Effector memory CD4-positive, alpha-beta T cell (primary cell): Measurements from ENCODE around the gene CHST11.

Source experiments
- DNase-seq, 3 donors: peaks; one replicate each; pipeline ENCODE4 v3.0.0-alpha.2; 2020
- H3K27ac ChIP-seq: 2 replicates; pipeline ENCODE4 v1.7.0; 2013; ENCODE audit warnings: mild to moderate bottlenecking, low read length, moderate library complexity; ENCODE audit not compliant: insufficient read depth, poor library complexity, severe bottlenecking
- H3K27me3 ChIP-seq: replicated peaks from 2 replicates; pipeline ENCODE4 v1.7.0; 2013; ENCODE audit warnings: mild to moderate bottlenecking, low read length; ENCODE audit not compliant: insufficient read depth, control insufficient read depth, poor library complexity, severe bottlenecking
- H3K36me3 ChIP-seq: 2 replicates; pipeline ENCODE4 v1.7.0; 2013; ENCODE audit warnings: mild to moderate bottlenecking, low read length, moderate library complexity; ENCODE audit not compliant: control insufficient read depth, insufficient read depth
- H3K4me1 ChIP-seq: 2 replicates; pipeline ENCODE4 v1.7.0; 2013; ENCODE audit warnings: low read length, mild to moderate bottlenecking; ENCODE audit not compliant: control insufficient read depth, insufficient read depth, poor library complexity, severe bottlenecking
- H3K4me3 ChIP-seq: 2 replicates; pipeline ENCODE4 v1.7.0; 2013; ENCODE audit warnings: low read length, low read depth, mild to moderate bottlenecking; ENCODE audit not compliant: insufficient read depth, poor library complexity, severe bottlenecking
- H3K9me3 ChIP-seq: 2 replicates; pipeline ENCODE4 v1.7.0; 2013; ENCODE audit warnings: mild to moderate bottlenecking, low read length, moderate library complexity; ENCODE audit not compliant: control insufficient read depth

CHST11 gene

DNA sequence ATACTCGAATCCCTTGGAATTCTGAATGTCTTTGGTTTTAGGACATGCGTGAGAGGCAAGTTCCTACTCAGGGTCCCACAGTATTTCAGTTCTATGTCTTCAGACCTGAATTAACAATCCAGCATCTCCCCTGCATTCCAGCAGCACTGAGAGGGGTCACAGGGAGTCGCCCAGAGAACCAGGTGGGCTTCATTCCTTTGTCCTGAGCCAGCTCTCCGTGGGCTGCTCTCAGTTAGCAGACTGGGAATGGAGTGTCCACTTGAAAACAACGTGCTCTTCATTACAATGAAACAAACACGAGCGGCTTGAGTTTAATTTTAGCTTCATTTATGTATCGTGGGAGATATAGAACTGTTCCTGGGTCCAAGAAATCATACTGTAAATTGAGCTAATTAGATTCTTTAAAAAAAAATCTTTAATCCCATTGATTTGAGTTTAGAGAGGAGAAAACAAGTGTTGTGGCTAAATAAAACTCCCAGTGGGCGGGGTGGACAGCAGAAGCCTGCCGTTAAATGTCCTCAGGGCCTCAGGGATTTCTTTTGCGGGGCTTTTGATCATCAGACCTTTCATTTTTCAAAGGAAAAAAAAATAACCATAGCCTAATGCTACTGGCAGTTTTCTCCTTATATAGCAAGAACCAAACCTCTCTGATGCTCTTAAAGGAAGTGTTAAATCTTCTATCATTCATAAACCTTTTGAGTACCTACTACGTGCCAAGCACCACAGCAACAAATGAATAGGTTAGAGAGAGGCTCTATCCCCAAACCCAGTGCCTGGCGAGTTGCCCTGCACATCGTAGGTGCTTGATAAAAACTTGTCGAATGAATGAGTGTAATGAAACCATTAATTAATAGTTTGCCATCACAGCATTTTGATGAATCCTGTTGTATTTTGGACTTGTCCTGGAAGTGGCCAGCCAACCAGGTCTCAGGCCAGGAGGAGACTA is 140.4 kb downstream of the CHST11 start:
- Histone ChIP-seq H3K27ac (no peak overlapping the region), H3K4me1 (no peaks in the 10 kb centered on the region), H3K27me3 (no peaks in the 10 kb centered on the region), H3K36me3 (peaks cover 2% of the 10 kb centered on the region), H3K4me3 (no peak overlapping the region), H3K9me3 (no peaks in the 10 kb centered on the region)
- no peak for DNase-seq

DNA sequence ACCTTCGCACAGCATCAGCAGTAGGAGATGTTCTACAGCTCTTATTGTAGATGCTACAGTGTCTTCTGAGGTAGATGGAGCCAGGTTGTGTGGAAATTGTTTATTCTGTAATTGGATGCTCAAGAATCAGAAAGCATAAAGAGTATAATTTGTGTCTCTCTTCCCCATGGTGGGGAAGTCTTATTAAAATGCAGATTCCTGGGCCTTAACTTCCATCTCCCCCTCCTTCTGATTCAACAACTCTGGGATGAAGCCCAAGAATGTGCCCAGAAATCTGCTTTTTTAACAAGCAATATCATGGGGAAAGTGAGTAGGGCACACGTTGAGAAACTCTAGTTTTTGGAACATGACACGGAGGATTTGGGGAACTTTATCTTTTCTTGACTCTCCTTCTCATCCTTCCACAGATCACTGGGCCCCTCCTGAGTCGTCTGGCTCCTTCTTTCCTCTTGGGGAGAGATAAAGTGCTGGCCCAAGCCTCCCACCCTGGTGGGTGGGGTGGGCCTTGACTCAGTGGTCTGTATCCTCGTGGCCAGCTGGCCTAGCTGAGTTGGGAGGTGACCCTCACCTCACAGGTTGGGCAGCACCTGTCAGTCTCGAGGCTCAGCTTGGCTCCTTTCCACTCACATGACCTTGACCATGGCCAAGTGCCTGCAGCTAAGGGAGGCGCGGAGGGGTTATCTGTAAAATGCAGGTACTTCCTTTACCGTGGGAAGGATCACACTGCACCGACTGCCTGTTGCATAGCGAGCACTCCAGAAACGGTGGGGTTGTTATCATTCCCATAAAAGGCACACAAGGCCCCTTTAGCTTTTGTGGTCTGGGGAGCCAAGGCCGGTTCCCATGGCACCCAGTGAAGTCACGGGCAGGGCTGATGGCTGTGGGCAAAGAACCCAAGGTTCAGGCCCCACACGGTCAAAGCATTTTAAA is 141.9 kb downstream of the CHST11 start:
- no peaks in the 10 kb centered on the region for H3K27me3 ChIP-seq
- no peak overlapping the region for H3K27ac ChIP-seq
- peaks cover 11% of the 10 kb centered on the region for H3K4me1 ChIP-seq
- H3K36me3 ChIP-seq, result peaks cover 7% of the 10 kb centered on the region
- H3K9me3 ChIP-seq, result no peaks in the 10 kb centered on the region
- DNase-seq, result no peak
- H3K4me3 ChIP-seq, result no peak overlapping the region

GRCh38 chr12:104599272-104600035 is 142.7 kb downstream of the CHST11 start:
- H3K27me3 ChIP-seq, result no peaks in the 10 kb centered on the region
- H3K27ac ChIP-seq, result no peak overlapping the region
- H3K4me1 ChIP-seq, result peaks cover 17% of the 10 kb centered on the region

DNA sequence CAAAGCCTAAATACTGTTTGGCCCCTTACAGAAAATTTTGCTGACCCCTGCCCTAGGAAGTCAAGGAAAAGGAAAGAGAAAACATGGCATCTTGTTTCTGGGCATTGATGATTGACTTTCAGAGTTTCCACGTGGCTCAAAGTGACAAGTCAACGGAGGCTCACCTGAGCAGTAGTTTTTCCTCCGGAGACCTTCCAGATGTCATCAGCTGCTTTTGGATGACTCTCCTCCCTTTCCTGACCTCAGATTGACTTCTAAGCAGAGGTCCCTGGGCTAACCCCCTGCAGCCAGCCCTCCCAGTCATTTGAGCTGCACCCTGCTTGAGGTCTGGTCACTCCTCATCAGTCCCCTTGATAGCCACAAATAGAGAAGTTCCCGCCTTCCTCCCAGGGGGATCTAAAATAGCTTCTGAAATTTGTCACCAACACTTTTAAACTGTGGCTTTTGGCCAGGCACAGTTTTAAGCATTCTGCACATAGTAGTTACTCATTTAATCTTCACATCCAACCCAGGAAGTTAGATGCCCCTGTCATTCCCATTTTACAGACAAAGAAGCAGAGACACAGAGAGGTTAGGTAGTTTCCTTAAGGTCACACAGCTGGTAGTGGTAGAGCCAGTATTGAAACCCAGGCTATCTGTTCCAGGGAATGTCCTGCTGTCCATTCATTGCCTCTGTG is 143.4 kb downstream of the CHST11 start:
- H3K36me3 ChIP-seq, result peaks cover 7% of the 10 kb centered on the region
- no peaks in the 10 kb centered on the region for H3K27me3 ChIP-seq
- no peak for DNase-seq
- H3K27ac ChIP-seq, result no peak overlapping the region
- no peak overlapping the region for H3K4me3 ChIP-seq
- no peaks in the 10 kb centered on the region for H3K9me3 ChIP-seq
- peaks cover 17% of the 10 kb centered on the region for H3K4me1 ChIP-seq

More at GRCh38 chr12:104599272-104600035, 142.7 kb downstream of the CHST11 start:
- DNase-seq, result no peak
- no peaks in the 10 kb centered on the region for H3K9me3 ChIP-seq
- H3K4me3 ChIP-seq, result no peak overlapping the region
- H3K36me3 ChIP-seq, result peaks cover 7% of the 10 kb centered on the region

GRCh38 chr12:104600790-104601739 is 144.3 kb downstream of the CHST11 start:
- no peak overlapping the region for H3K27ac ChIP-seq
- no peak for DNase-seq
- H3K9me3 ChIP-seq, result no peaks in the 10 kb centered on the region
- no peak overlapping the region for H3K4me3 ChIP-seq
- H3K36me3 ChIP-seq, result peaks cover 7% of the 10 kb centered on the region
- peaks cover 17% of the 10 kb centered on the region for H3K4me1 ChIP-seq
- H3K27me3 ChIP-seq, result no peaks in the 10 kb centered on the region

DNA sequence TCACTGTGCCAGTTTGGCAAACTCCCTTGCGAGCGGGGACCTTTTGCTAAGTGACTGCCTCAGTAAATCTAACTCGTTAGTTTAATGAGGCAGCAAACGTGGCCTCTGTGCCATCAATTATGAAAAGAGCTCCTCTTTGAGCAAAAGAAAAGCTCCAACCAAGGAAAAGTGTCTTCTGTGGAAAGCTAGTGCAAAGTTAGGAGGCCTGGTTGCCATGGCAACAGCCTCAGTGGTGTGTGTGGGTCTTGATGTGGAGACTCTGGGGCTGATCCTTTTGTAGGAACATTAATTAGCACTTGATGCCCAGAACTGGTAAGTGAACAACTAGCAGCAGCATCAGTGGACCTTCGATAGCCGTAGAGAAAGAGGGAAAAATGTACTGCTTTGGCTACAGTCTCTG is 145.7 kb downstream of the CHST11 start:
- H3K4me1 ChIP-seq, result peaks cover 17% of the 10 kb centered on the region
- no peak for DNase-seq
- H3K27ac ChIP-seq, result no peak overlapping the region

GRCh38 chr12:104602896-104603295 is 146.1 kb downstream of the CHST11 start:
- Histone ChIP-seq H3K4me1 (peaks cover 17% of the 10 kb centered on the region), H3K27ac (no peak overlapping the region), H3K27me3 (no peaks in the 10 kb centered on the region), H3K36me3 (peaks cover 7% of the 10 kb centered on the region), H3K4me3 (no peak overlapping the region), H3K9me3 (no peaks in the 10 kb centered on the region)
- DNase-seq, result no peak

More for the DNA sequence above, 145.7 kb downstream of the CHST11 start:
- Histone ChIP-seq H3K9me3 (no peaks in the 10 kb centered on the region), H3K27me3 (no peaks in the 10 kb centered on the region), H3K36me3 (peaks cover 7% of the 10 kb centered on the region), H3K4me3 (no peak overlapping the region)

DNA sequence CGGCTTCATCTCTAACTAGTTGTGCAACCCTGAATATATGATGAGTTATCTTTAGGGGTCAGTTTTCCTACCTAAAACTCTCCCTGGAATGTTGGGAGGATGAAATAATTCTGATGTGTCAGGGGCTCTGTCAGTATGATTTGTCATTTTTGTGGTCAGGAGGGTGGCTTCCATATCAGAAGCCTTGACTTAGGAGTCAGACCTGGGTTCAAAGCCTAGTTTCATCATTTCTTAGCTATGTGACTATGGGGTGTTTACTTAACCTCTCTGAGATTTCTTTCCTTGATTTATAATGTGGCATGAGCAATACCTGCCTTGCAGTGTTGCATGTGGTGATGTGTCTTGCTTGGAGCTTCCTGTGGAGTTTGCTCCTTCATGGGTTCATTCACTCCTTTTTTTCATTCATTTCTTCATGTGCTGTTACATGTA is 146.8 kb downstream of the CHST11 start:
- Histone ChIP-seq H3K4me1 (peaks cover 17% of the 10 kb centered on the region), H3K27ac (peak overlapping the region; percentile 53)
- DNase-seq, result no peak

More for the DNA sequence above, 146.8 kb downstream of the CHST11 start:
- H3K36me3 ChIP-seq, result peaks cover 7% of the 10 kb centered on the region
- no peaks in the 10 kb centered on the region for H3K27me3 ChIP-seq
- H3K4me3 ChIP-seq, result no peak overlapping the region
- no peaks in the 10 kb centered on the region for H3K9me3 ChIP-seq
